Activated naive CD8-positive, alpha-beta T cell treated with anti-CD3 and anti-CD28 coated beads, Interleukin-2, amount 50 U/mL, for 24 hours (primary cell): ENCODE measurements around the gene DUSP7.

Experiments
- ATAC-seq: fragments of 150-1000 bp; cut with Tn5 transposase; one replicate; pipeline ENCODE4 v1.10.0; 2021
- DNase-seq: peaks from one replicate; pipeline ENCODE4 v3.0.0; 2021
- H3K27ac Mint-ChIP-seq: one replicate; pipeline ENCODE4 v1.8.0; 2021; ENCODE audit warnings: mild to moderate bottlenecking, mixed read lengths
- H3K27me3 Mint-ChIP-seq: one replicate; pipeline ENCODE4 v1.8.0; 2021; ENCODE audit warnings: mixed read lengths
- H3K36me3 Mint-ChIP-seq: one replicate; pipeline ENCODE4 v1.8.0; 2021; ENCODE audit warnings: low read depth, mixed read lengths
- H3K4me1 Mint-ChIP-seq: one replicate; pipeline ENCODE4 v1.8.0; 2021; ENCODE audit warnings: mixed read lengths
- H3K4me3 Mint-ChIP-seq: one replicate; pipeline ENCODE4 v1.8.0; 2021; ENCODE audit warnings: mild to moderate bottlenecking, moderate library complexity, mixed read lengths
- H3K9me3 Mint-ChIP-seq: one replicate; pipeline ENCODE4 v1.8.0; 2021; ENCODE audit warnings: mixed read lengths

DUSP7 gene

DNA sequence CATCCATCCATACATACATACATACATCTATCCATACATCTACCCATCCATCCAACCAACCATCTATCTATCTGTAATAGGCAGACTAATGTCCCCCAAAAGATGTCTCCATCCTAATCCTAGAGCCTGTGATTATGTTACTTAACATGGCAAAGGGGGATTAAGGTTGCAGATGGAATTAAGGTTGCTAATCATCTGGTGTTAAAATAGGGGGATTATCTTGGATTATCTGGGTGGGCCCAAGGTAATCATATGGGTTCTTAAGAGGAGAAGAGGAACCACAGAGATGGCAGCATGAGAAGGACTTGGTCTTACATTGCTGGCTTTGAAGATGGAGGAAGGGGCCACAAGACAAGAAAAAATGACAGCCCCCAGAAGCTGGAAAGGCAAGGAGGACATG lies 45.9 kb downstream of the DUSP7 start:
- Mint-ChIP-seq H3K4me3 (no peak overlapping the region), H3K36me3 (no peaks in the 10 kb centered on the region)
- no peak for ATAC-seq

DNA sequence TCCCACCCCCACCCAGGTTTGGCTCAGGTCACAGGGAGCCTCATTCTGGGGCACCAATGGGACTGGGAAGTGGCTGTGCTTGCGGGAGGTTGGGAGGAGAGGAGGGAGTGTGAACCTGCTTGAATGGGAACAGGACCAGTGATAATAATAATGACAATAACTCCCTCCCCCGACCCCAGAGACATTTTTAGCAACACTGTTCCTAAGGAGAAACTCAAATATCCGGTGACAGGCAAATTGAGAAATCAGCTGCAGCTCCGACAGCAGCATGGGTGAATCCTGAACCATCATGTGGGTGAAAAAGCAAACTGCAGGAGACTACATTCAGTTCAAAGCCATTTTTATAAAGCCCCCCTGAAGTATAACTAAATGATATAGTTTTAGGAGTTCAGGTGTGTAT lies 49.1 kb downstream of the DUSP7 start:
- Mint-ChIP-seq H3K27me3 (no peaks in the 10 kb centered on the region), H3K9me3 (no peaks in the 10 kb centered on the region), H3K4me3 (no peak overlapping the region), H3K27ac (no peak overlapping the region), H3K4me1 (peaks cover 4% of the 10 kb centered on the region), H3K36me3 (no peaks in the 10 kb centered on the region)
- DNase-seq (no peak), ATAC-seq (no peak)

More for the DNA sequence above, 45.9 kb downstream of the DUSP7 start:
- Mint-ChIP-seq H3K4me1 (peaks cover 4% of the 10 kb centered on the region), H3K9me3 (no peaks in the 10 kb centered on the region), H3K27ac (no peak overlapping the region), H3K27me3 (no peaks in the 10 kb centered on the region)
- DNase-seq: no peak

DNA sequence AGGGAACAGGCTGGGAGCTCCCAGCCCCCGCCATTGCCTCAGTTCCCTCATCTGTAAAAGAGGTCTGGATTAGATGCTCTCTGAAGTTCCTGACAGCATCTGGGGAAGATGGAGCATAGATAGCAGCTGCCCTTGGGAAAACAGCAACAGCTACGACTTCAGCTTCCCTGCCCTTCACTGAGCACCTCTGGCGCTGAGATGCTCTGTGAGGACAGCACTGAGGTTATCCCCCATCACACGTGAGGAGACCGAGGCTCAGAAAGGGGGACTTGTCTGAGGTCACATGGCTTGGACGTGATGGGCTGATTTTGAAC lies 49.6 kb downstream of the DUSP7 start:
- H3K27ac Mint-ChIP-seq: no peak overlapping the region
- no peak overlapping the region for H3K4me3 Mint-ChIP-seq
- no peaks in the 10 kb centered on the region for H3K36me3 Mint-ChIP-seq
- ATAC-seq: no peak
- DNase-seq: no peak
- H3K9me3 Mint-ChIP-seq: no peaks in the 10 kb centered on the region
- no peaks in the 10 kb centered on the region for H3K27me3 Mint-ChIP-seq
- peaks cover 4% of the 10 kb centered on the region for H3K4me1 Mint-ChIP-seq

DNA sequence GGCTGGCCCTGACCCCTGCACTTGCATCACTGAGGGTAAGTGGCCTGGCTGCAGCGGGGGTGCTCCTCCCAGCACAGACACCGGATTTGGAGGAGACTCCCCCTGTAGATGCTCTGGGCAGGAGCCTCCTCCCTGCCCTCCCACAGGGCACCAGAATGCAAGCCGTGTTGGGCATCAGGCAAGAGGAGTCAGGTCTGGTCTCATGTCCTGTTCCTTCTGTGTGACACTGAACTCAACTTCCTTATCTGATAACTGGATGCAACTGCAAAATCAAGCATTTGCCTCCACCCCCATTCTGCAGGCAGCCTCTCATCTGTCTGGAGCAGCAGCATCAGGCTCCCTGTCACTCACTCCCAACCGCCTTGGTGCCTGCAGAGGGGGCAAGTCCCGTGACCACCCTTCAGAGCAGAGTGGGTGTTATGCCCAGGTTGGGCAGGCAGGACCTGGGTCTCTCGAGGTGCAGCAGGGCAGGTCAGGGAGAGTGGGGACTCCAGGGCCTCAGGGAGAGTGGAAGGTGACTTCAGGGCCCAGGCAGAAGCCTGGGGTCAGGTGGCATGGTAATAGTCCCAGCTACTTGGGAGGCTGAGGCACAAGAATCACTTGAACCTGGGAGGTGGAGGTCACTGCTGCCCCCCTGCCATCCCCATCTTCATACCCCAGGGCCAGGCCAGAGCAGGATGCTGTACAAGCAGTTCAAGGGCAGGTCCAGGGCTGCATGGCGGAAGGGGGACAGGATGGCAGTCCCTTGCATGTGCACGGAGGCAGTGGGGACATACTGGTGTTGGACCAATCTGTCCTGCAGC lies 50.2 kb downstream of the DUSP7 start:
- Mint-ChIP-seq H3K4me1 (peaks cover 5% of the 10 kb centered on the region), H3K4me3 (no peak overlapping the region), H3K36me3 (no peaks in the 10 kb centered on the region), H3K27ac (no peak overlapping the region), H3K27me3 (no peaks in the 10 kb centered on the region), H3K9me3 (no peaks in the 10 kb centered on the region)
- DNase-seq (no peak), ATAC-seq (no peak)

DNA sequence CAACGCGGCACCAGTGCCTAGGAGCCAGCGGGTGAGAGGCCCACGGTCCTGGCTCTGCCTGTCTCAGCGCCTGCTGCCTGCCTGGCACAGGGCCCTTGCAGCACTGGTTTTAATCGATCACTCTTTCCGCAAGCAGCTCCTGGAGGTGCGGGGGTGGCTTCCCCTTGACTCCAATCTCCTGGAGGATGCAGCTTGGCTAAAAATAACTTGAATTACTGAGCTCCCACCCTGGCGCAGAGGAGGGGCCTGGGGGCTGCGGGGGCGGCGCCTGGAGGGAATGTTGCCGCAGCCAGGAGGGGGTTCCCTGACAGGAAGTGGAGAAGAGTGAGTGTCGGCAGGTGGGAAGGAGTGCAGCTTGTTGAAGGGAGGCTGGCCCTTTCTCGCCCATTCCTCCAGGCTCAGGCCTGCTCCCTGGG lies 50.8 kb downstream of the DUSP7 start:
- DNase-seq: no peak
- no peak for ATAC-seq
- no peak overlapping the region for H3K27ac Mint-ChIP-seq
- no peaks in the 10 kb centered on the region for H3K36me3 Mint-ChIP-seq
- H3K27me3 Mint-ChIP-seq: no peaks in the 10 kb centered on the region
- no peak overlapping the region for H3K4me3 Mint-ChIP-seq
- H3K4me1 Mint-ChIP-seq: peaks cover 5% of the 10 kb centered on the region
- no peaks in the 10 kb centered on the region for H3K9me3 Mint-ChIP-seq

DNA sequence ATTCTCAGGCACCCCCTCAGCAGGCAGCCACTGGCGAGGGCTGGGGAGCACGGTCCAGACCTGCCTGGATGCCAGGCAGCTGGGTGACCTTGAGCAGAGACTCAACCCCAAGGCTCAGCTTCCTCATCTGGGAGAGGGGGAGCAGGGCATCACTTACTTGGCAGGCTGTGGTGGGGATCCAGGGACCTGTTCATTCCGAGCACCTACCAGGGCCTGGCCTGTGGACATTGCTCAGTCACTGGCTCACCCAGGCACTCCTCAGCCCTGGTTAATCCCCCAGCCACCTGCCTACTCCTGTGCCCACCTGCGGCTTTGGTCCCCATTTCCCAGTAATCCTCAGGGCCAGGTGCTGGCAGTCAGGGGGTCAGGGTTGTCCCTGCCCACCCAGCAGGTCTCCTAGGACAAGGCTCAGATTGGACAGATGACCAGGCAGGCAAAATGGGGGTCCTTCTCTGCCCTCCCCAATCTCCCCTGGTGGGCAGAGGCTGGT lies 51.4 kb downstream of the DUSP7 start:
- H3K36me3 Mint-ChIP-seq: no peaks in the 10 kb centered on the region
- H3K4me3 Mint-ChIP-seq: no peak overlapping the region
- peaks cover 5% of the 10 kb centered on the region for H3K4me1 Mint-ChIP-seq
- no peak for DNase-seq
- ATAC-seq: no peak
- peaks cover 4% of the 10 kb centered on the region for H3K27me3 Mint-ChIP-seq
- no peak overlapping the region for H3K27ac Mint-ChIP-seq
- no peaks in the 10 kb centered on the region for H3K9me3 Mint-ChIP-seq

DNA sequence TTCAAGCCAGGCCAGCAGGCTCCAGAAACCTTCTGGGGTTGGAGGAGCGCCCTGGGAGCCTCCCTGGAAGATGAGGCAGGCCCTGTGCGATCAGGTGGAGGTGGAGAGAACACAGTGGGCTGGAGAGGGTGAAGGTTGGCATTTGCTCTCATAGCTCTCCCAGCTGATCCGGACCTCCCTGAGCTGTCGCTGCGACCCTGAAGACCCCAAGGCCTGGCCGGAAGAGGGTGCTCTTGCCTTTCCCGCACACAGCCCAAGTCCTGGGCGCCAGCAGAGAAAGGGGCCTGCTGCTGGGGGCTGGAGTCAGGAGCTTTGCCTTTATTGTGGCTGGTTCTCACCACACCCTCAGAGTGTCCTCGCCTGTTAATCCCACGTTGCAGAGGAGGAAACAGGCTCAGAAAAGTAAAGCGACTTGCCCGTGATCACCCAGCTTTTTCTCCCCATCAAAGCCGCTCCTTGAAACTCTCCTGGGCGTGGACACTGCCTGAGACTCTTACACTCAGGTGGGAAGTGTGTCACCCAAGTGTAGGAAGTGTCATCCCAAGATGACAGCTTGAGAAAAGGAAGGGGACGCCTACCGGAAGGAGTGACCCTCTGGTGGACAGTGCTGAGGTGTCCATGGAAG lies 52.1 kb downstream of the DUSP7 start:
- Mint-ChIP-seq H3K9me3 (no peaks in the 10 kb centered on the region), H3K27me3 (peaks cover 4% of the 10 kb centered on the region), H3K4me1 (peaks cover 5% of the 10 kb centered on the region), H3K4me3 (no peak overlapping the region), H3K36me3 (no peaks in the 10 kb centered on the region), H3K27ac (no peak overlapping the region)
- ATAC-seq: no peak
- no peak for DNase-seq

DNA sequence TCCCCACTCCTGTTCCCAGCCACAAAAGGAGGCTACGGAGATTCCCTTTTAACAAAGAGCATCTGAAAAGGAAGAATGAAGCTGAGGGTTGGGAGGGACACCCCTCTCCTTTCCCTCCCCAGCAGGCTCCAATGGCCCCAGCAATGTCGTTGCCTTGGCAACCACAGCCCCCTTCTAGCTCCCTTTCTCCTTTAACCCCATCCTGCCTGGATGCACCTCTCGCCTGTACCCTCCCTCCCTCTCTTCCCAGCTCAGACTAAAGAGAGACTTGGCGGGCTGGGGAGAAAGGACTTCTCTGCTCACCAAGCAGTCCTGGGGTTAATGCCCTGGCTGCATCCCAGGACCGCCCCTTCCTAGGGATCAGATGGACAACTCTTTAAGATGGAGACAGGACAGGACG lies 53.6 kb downstream of the DUSP7 start:
- peaks cover 5% of the 10 kb centered on the region for H3K4me1 Mint-ChIP-seq
- H3K27ac Mint-ChIP-seq: no peak overlapping the region
- ATAC-seq: no peak
- H3K36me3 Mint-ChIP-seq: no peaks in the 10 kb centered on the region
- H3K9me3 Mint-ChIP-seq: no peaks in the 10 kb centered on the region
- H3K4me3 Mint-ChIP-seq: no peak overlapping the region
- DNase-seq: no peak
- peaks cover 4% of the 10 kb centered on the region for H3K27me3 Mint-ChIP-seq

DNA sequence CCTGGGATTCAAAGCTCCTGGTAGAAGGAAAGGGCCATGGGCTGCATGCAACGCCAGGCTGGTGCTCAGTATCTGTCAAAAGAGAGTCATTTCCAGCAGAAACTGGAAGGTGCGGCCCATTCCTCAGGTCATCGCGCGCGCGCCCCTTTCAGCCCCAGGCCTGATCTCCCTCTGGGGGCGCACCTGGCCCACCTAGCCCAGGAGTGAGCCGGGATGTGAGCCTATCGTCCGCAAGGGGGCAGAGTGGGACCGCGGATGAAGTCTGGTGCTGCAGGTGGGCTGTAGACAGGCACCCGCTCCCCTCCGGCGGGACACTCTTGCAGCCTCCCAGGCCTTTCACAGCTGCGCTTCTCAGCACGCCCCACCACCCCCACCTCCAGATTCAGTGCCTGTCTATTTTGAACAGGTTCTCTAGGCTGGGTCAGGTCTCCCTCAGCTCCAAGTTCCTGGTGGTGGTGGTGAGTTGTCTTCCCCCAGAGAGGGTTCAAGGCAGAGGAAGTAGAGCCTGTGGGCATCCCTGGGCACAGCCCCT lies 54.9 kb downstream of the DUSP7 start:
- no peak overlapping the region for H3K4me3 Mint-ChIP-seq
- H3K9me3 Mint-ChIP-seq: no peaks in the 10 kb centered on the region
- H3K36me3 Mint-ChIP-seq: no peaks in the 10 kb centered on the region
- peaks cover 5% of the 10 kb centered on the region for H3K4me1 Mint-ChIP-seq
- no peak overlapping the region for H3K27ac Mint-ChIP-seq
- H3K27me3 Mint-ChIP-seq: peaks cover 4% of the 10 kb centered on the region
- DNase-seq (peak; percentile 90), ATAC-seq (peak; percentile 95)

DNA sequence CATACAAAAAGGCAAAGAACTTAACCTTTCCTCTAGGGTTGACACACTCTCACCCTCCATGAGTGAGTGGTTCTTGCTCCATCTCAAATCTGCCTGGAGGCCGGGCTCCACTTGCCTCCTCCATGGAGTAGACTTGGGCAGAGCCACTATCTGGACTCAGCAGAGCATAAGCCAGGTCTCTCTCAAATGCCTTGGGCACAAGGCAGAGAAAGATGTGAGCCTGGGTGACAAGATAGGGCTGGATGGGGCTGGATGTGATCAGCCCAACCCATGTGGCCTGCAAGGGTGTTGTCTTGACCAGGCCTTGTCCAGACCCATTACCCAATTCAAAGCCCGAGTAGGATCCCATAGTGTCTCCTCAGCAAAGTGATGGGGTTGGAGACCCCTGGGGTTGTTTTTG lies 56.5 kb downstream of the DUSP7 start:
- peaks cover 4% of the 10 kb centered on the region for H3K27me3 Mint-ChIP-seq
- peaks cover 12% of the 10 kb centered on the region for H3K4me1 Mint-ChIP-seq
- no peak overlapping the region for H3K4me3 Mint-ChIP-seq
- DNase-seq (no peak), ATAC-seq (no peak)
- no peak overlapping the region for H3K27ac Mint-ChIP-seq
- H3K36me3 Mint-ChIP-seq: peaks cover 10% of the 10 kb centered on the region
- H3K9me3 Mint-ChIP-seq: no peaks in the 10 kb centered on the region
